ENCODE results near the gene TMEM101. TPM values are rescaled to one million over a fixed set of nuclear protein-coding genes. Genes with fewer than 3 reads are reported as not detected.
A peak's percentile ranks its signal among the peaks of the same experiment; 100 is the strongest.

The TMEM101 gene
- total RNA-seq: 14.1 to 20.4 TPM (median 19.0 TPM) in 3 replicates
- long read RNA-seq, transcript TMEM101-201 (4 exons, 1,536 nt): major isoform, 25 of 30 reads
- long read RNA-seq, partial matches to known transcripts: 2 of 30 reads
- long read RNA-seq, other reads (novel, unspliced or antisense): 3 of 30 reads

DNA sequence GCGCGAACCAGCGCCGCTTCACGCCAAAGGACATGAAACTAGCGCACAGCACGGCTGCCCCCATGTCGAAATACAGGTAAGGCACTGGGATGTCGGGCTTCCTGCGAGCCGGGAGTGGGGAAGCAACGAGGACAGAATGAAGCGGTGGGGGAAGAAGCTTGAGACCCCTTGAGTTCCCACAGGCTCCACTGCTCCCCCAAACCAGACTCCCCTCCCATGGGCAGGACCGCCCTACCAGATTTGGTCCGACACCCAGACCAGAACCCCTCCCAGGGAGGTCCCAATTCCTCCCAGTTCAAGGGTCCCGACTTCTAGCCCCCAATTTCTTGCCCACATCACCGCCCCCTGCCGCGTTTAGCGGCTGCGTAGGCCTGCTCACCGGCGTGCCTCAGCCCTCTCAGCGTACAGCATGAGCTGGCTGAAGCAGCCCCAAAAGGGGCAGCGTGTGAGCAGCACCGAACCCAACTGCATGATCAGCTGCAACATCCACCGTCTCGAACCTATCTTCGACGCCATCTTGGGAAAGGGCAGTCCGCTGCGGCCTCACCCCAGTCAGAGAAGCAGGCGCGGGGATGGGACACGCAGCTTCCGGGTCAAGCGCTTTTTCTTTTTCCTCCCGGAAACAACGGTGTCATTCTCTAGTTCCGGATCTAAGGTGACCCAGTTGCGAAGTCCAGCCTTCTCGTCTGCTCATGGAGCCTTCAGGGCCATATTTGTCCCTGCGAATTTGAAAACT, at the start of gene TMEM101:
TMEM101 (minus strand) TSS at position 527 of the 736 bp plus-strand sequence; CDS start at position 516, 11 bp downstream.
- H3K27ac Mint-ChIP-seq (ENCODE audit: unreplicated experiment): peak within 1 kb of the TSS; percentile 98
- peaks cover 6% of the 10 kb centered on the region for H3K36me3 Mint-ChIP-seq (ENCODE audit: low read depth)
- DNase-seq (ENCODE audit: low spot score): no peak
- peaks cover 20% of the 10 kb centered on the region for H3K4me1 Mint-ChIP-seq (ENCODE audit: low read depth)
- peak within 1 kb of the TSS; percentile 100 for H3K4me3 Mint-ChIP-seq (ENCODE audit: unreplicated experiment)
- TF ChIP-seq, protein P1, sequence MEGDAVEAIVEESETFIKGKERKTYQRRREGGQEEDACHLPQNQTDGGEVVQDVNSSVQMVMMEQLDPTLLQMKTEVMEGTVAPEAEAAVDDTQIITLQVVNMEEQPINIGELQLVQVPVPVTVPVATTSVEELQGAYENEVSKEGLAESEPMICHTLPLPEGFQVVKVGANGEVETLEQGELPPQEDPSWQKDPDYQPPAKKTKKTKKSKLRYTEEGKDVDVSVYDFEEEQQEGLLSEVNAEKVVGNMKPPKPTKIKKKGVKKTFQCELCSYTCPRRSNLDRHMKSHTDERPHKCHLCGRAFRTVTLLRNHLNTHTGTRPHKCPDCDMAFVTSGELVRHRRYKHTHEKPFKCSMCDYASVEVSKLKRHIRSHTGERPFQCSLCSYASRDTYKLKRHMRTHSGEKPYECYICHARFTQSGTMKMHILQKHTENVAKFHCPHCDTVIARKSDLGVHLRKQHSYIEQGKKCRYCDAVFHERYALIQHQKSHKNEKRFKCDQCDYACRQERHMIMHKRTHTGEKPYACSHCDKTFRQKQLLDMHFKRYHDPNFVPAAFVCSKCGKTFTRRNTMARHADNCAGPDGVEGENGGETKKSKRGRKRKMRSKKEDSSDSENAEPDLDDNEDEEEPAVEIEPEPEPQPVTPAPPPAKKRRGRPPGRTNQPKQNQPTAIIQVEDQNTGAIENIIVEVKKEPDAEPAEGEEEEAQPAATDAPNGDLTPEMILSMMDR (IDR thresholded peaks at IDR 0.05): no peak
- no peaks in the 10 kb centered on the region for H3K27me3 Mint-ChIP-seq (ENCODE audit: low read depth)
- H3K9me3 Mint-ChIP-seq (ENCODE audit: low read depth): no peaks in the 10 kb centered on the region

DNA sequence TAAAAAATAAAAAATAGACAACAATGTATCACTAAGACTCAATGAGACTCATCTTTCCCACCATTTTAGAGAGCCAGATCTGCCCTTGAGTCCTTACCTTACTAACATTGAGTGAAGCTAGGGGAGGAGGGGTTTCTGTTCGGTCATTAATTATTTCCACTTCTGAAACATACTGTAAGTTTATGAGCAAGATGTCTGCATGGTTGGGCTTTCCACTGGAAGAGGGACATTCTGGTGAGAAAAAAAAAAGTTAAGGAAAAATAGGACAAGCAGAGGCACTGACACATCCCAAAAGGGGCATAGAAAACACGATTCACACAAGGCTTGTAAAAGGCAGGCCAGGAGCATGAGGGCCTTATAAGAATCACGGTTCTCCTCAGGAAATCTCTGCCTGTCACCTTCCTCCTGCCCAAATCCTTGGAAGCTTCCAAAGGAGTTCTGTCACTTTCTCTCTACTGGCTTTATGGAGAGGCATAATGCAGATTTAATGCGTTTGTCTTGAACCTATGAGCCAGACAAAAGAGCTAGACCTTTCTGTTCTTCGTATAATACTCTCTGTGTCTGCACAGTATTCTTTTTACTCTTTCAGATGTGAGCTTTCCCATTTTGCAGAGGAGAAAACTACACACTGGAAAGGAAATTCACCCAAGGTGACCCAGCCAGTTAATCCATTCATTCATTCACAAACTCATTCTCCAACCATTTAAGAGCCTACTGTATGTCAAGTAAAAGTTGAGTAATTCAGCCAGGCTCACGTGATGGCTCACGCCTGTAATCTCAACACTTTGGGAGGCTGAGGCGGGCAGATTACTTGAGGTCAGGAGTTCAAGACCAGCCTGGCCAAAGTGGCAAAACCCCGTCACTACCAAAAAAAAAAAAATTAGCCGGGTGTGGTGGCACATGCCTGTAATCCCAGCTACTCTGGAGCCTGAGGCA, 49.2 kb upstream of the TMEM101 start:
- no peaks in the 10 kb centered on the region for H3K9me3 Mint-ChIP-seq (ENCODE audit: low read depth)
- peaks cover 40% of the 10 kb centered on the region for H3K4me1 Mint-ChIP-seq (ENCODE audit: low read depth)
- H3K27ac Mint-ChIP-seq (ENCODE audit: unreplicated experiment): peak overlapping the region; percentile 67
- no peaks in the 10 kb centered on the region for H3K27me3 Mint-ChIP-seq (ENCODE audit: low read depth)
- TF ChIP-seq, protein P1 (IDR thresholded peaks at IDR 0.05): no peak
- no peak for DNase-seq (ENCODE audit: low spot score)
- H3K36me3 Mint-ChIP-seq (ENCODE audit: low read depth): peaks cover 17% of the 10 kb centered on the region
- no peak overlapping the region for H3K4me3 Mint-ChIP-seq (ENCODE audit: unreplicated experiment)

DNA sequence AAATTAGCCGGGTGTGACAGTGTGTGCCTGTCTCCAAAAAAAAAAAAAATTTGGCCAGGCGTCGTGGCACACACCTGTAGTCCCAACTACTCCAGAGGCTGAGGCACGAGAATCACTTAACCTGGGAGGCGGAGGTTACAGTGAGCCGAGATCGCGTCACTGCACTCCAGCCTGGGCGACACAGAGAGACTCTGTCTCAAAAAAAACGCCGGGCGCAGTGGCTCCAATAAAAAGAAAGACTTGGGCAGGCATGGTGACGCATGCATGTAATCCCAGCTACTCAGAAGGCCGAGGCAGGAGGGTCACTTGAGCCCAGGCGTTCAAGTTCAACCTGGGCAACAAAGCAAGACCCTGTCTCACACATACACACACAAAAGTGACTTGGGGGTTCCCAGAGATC, 48.1 kb upstream of the TMEM101 start:
- Mint-ChIP-seq H3K4me3 (ENCODE audit: unreplicated experiment) (no peak overlapping the region), H3K27me3 (ENCODE audit: low read depth) (no peaks in the 10 kb centered on the region), H3K36me3 (ENCODE audit: low read depth) (peaks cover 16% of the 10 kb centered on the region), H3K27ac (ENCODE audit: unreplicated experiment) (no peak overlapping the region), H3K9me3 (ENCODE audit: low read depth) (no peaks in the 10 kb centered on the region), H3K4me1 (ENCODE audit: low read depth) (peaks cover 38% of the 10 kb centered on the region)
- TF ChIP-seq, protein P1 (IDR thresholded peaks at IDR 0.05): no peak
- peak; percentile 57 for DNase-seq (ENCODE audit: low spot score)

DNA sequence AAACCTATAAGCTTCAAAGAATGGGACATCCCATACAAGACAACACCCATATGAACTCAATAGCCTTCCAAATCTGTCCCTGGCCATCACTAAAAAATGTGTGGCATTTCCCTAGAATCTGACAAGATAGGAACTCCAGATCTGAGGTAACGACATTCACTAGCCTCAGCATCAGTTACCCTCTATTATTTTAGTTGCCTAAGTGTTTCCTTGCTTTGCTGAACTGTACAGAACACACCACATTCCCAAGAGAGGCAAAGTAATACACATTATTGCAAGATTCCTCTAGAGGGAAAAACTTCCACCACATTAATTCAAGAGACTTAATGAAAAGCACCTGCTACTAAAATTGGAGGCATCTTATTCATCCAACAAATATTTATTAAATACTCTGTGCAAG, 46.7 kb upstream of the TMEM101 start:
- TF ChIP-seq, protein P1 (IDR thresholded peaks at IDR 0.05): no peak
- H3K9me3 Mint-ChIP-seq (ENCODE audit: low read depth): no peaks in the 10 kb centered on the region
- peaks cover 27% of the 10 kb centered on the region for H3K4me1 Mint-ChIP-seq (ENCODE audit: low read depth)
- no peak overlapping the region for H3K27ac Mint-ChIP-seq (ENCODE audit: unreplicated experiment)
- no peak overlapping the region for H3K4me3 Mint-ChIP-seq (ENCODE audit: unreplicated experiment)
- no peaks in the 10 kb centered on the region for H3K27me3 Mint-ChIP-seq (ENCODE audit: low read depth)
- no peak for DNase-seq (ENCODE audit: low spot score)
- peaks cover 16% of the 10 kb centered on the region for H3K36me3 Mint-ChIP-seq (ENCODE audit: low read depth)

Data from chondrocyte (in vitro differentiated cells).